Keratinocyte (primary cell): ENCODE data around the gene CD2. TPM values are rescaled to one million over a fixed set of nuclear protein-coding genes. Genes with fewer than 3 reads are reported as not detected.

Experiments
- DNase-seq: peaks from one replicate; pipeline ENCODE4 v3.0.0-alpha.2; 2011; ENCODE audit warnings: low read depth, missing footprints, low spot score
- FAIRE-seq: peaks from 2 replicates; lab custom pipeline; 2011; peaks lifted over from hg19 to GRCh38; lab: Jason Lieb, UNC
- H2AFZ ChIP-seq: 2 replicates; pipeline ENCODE4 v1.6.0; 2012; ENCODE audit warnings: low read length, control low read depth, inconsistent platforms; ENCODE audit not compliant: control insufficient read depth
- H3K27ac ChIP-seq: 2 replicates; pipeline ENCODE4 v1.5.1; 2011; ENCODE audit warnings: low read length; ENCODE audit not compliant: control insufficient read depth, insufficient read depth
- H3K27me3 ChIP-seq: 3 replicates; pipeline ENCODE4 v1.6.0; 2011; ENCODE audit warnings: low read length; ENCODE audit not compliant: control insufficient read depth, insufficient read depth; ENCODE audit errors: extremely low read depth
- H3K36me3 ChIP-seq, 2 experiments: 2 replicates in 1 of 2; 3 replicates in 1 of 2; pipeline ENCODE4 v1.5.1; 2011; ENCODE audit warnings: low read length in 2 of 2, mild to moderate bottlenecking in 1 of 2; ENCODE audit not compliant: control insufficient read depth in 2 of 2, insufficient read depth in 2 of 2; ENCODE audit errors: extremely low read depth in 1 of 2
- H3K4me1 ChIP-seq: 3 replicates; pipeline ENCODE4 v1.5.1; 2011; ENCODE audit warnings: low read length; ENCODE audit not compliant: control insufficient read depth, insufficient read depth; ENCODE audit errors: extremely low read depth
- H3K4me2 ChIP-seq: 3 replicates; pipeline ENCODE4 v1.6.0; 2011; ENCODE audit warnings: low read depth, low read length; ENCODE audit not compliant: control insufficient read depth, insufficient read depth; ENCODE audit errors: extremely low read depth
- H3K4me3 ChIP-seq, 3 experiments: fragments of 200-600 bp in 1 of 3; sonication (generic) in 1 of 3; 2 replicates in 2 of 3; 3 replicates in 1 of 3; pipeline ENCODE4 v1.5.1; 2011 to 2016; ENCODE audit warnings: low read length in 3 of 3, mild to moderate bottlenecking in 3 of 3, control low read depth in 2 of 3, inconsistent platforms in 1 of 3, low read depth in 1 of 3, mixed read lengths in 1 of 3, mixed run types in 1 of 3, moderate library complexity in 1 of 3; ENCODE audit not compliant: control insufficient read depth in 2 of 3, insufficient read depth in 2 of 3; ENCODE audit errors: extremely low read depth in 1 of 3
- H3K79me2 ChIP-seq: 2 replicates; pipeline ENCODE4 v1.6.0; 2012; ENCODE audit warnings: low read length; ENCODE audit not compliant: control insufficient read depth, insufficient read depth
- H3K9ac ChIP-seq: 3 replicates; pipeline ENCODE4 v1.6.0; 2011; ENCODE audit warnings: low read length; ENCODE audit not compliant: control insufficient read depth, insufficient read depth; ENCODE audit errors: extremely low read depth
- H3K9me1 ChIP-seq: 3 replicates; pipeline ENCODE4 v1.6.0; 2011; ENCODE audit warnings: low read length; ENCODE audit not compliant: control insufficient read depth, insufficient read depth; ENCODE audit errors: extremely low read depth
- H3K9me3 ChIP-seq: 2 replicates; pipeline ENCODE4 v1.5.1; 2012; ENCODE audit warnings: low read depth, low read length; ENCODE audit not compliant: control insufficient read depth
- H4K20me1 ChIP-seq: 3 replicates; pipeline ENCODE4 v1.6.0; 2011; ENCODE audit warnings: low read length; ENCODE audit not compliant: control insufficient read depth, insufficient read depth; ENCODE audit errors: extremely low read depth
- CTCF ChIP-seq, 3 experiments: IDR thresholded peaks in 1 of 3; conservative IDR thresholded peaks in 1 of 3; optimal IDR thresholded peaks in 1 of 3; 2 replicates in 2 of 3; 3 replicates in 1 of 3; pipeline versions ENCODE3 to v1.5.1; 2011; ENCODE audit warnings: low read length in 3 of 3, mild to moderate bottlenecking in 3 of 3, moderate library complexity in 2 of 3, control low read depth in 1 of 3, inconsistent platforms in 1 of 3; ENCODE audit not compliant: insufficient read depth in 2 of 3; ENCODE audit errors: extremely low read depth in 1 of 3
- EZH2 ChIP-seq: IDR thresholded peaks from one replicate; pipeline ENCODE4 v1.6.1; 2012; ENCODE audit warnings: inconsistent platforms, mild to moderate bottlenecking, low read length, moderate library complexity
- dilution Hi-C: fragments of 300-500 bp; cut with MboI; formaldehyde crosslinking; loops from one replicate; pipeline ENCODE4 v1.7.0; 2020; ENCODE audit warnings: low sequenced_read_pairs; ENCODE audit not compliant: extremely low pct_ligation_motif_present
- polyA plus RNA-seq, 5 experiments: library from polyadenylated mRNA; depleted of rRNA in 3 of 5; stranded (reverse) in 3 of 5; stranded (forward) in 1 of 5; unstranded in 1 of 5; fragments of >200 nt; gene quantifications; 1 replicate in 1 of 5; 2 replicates in 3 of 5; 3 replicates in 1 of 5; pipeline versions ENCODE4 v1.2.1 to v1.2.3, GENCODE V29; 2011 to 2012; ENCODE audit warnings: missing spikeins in 2 of 5, low read depth in 1 of 5, low replicate concordance in 1 of 5

CD2 gene
- polyA plus RNA-seq, 1 donor (not counting 4 experiments of a cell fraction or from before 2014, with no cell fraction given), result not detected

GRCh38 chr1:116713474-116713873 lies 40.8 kb upstream of the CD2 start:
- Histone ChIP-seq H3K9me3 (no peaks in the 10 kb centered on the region), H3K27me3 (no peaks in the 10 kb centered on the region), H3K27ac (no peak overlapping the region), H4K20me1 (no peaks in the 10 kb centered on the region), H2AFZ (no peak overlapping the region), H3K4me3 (no peak overlapping the region), H3K79me2 (no peaks in the 10 kb centered on the region), H3K36me3 (no peaks in the 10 kb centered on the region), H3K9ac (no peak overlapping the region), H3K9me1 (no peaks in the 10 kb centered on the region), H3K4me1 (peaks cover 5% of the 10 kb centered on the region), H3K4me2 (no peak overlapping the region)
- DNase-seq (no peak), FAIRE-seq (no peak)
- no peak for TF ChIP-seq EZH2
- no peak for TF ChIP-seq CTCF (optimal IDR thresholded peaks at IDR 0.05 in 1 of 3, IDR thresholded peaks at IDR 0.05 in 1 of 3, conservative IDR thresholded peaks at IDR 0.05 in 1 of 3; ENCODE audit: extremely low read depth in 1 of 3, insufficient read depth in 2 of 3, low read length in 3 of 3)
- dilution Hi-C loops, result no loop called here

- dilution Hi-C loops, result no loop called here
- no peak overlapping the region for H2AFZ ChIP-seq
- no peak for FAIRE-seq
- H3K79me2 ChIP-seq, result no peaks in the 10 kb centered on the region
- no peak for DNase-seq
- no peaks in the 10 kb centered on the region for H3K27me3 ChIP-seq
- H3K27ac ChIP-seq, result no peak overlapping the region
- H4K20me1 ChIP-seq, result no peaks in the 10 kb centered on the region
- no peaks in the 10 kb centered on the region for H3K36me3 ChIP-seq
- no peaks in the 10 kb centered on the region for H3K9me1 ChIP-seq
- TF ChIP-seq CTCF (optimal IDR thresholded peaks at IDR 0.05 in 1 of 3, IDR thresholded peaks at IDR 0.05 in 1 of 3, conservative IDR thresholded peaks at IDR 0.05 in 1 of 3; ENCODE audit: extremely low read depth in 1 of 3, insufficient read depth in 2 of 3, low read length in 3 of 3) (no peak), EZH2 (no peak)
- peaks cover 20% of the 10 kb centered on the region for H3K4me1 ChIP-seq
- H3K9me3 ChIP-seq, result no peaks in the 10 kb centered on the region
- no peak overlapping the region for H3K4me2 ChIP-seq
- no peak overlapping the region for H3K9ac ChIP-seq
- H3K4me3 ChIP-seq, result no peak overlapping the region
Measured at GRCh38 chr1:116716391-116716790, 37.8 kb upstream of the CD2 start.
